ENCODE data around the gene TNNT2. TPM values are rescaled to one million over a fixed set of nuclear protein-coding genes. Genes with fewer than 3 reads are reported as not detected.

Gene TNNT2
- total and polyA plus RNA-seq, 2 of the 13 experiments (the other 11 are each of a cell fraction or from before 2014, with no cell fraction given) = 0.20 to 0.63 TPM

GRCh38 chr1:201422026-201422425 is 44.5 kb upstream of the TNNT2 start:
- H3K4me1 ChIP-seq (ENCODE audit: insufficient read depth, low read length) = 0 out of 2 replicates have a peak, but pooled peaks cover 4% of the 10 kb centered on the region
- no peak overlapping the region for H3K4me2 ChIP-seq (ENCODE audit: low read depth, low read length)
- no peaks in the 10 kb centered on the region for H3K36me3 ChIP-seq (replicated peaks in 1 of 2; ENCODE audit: control insufficient read depth in 1 of 2, insufficient read depth in 2 of 2, low read length in 2 of 2)
- no TSS peak for BruUV-seq (replicated peaks)
- ChIA-PET CTCF (ENCODE audit: low intra/inter-chr PET ratio, low total read pairs) (no interaction called here), POLR2A (no interaction called here)
- H2AFZ ChIP-seq (ENCODE audit: low read length) = no peak overlapping the region
- H3K4me3 ChIP-seq (replicated peaks in 1 of 3; ENCODE audit: insufficient read depth in 1 of 3, low read depth in 2 of 3, low read length in 3 of 3) = no peak overlapping the region
- in situ Hi-C loops (cut with HindIII; ENCODE audit: extremely low pct_ligation_motif_present, low pct_unique_long_range_greater_than_20kb) (no loop called here), intact Hi-C loops (cut with micrococcal nuclease; ENCODE audit: unreplicated experiment) (no loop called here)
- TF ChIP-seq RXRA (CRISPR knock-in tag; IDR thresholded peaks at IDR 0.05) = no peak
- no peak for TF ChIP-seq ZNF775 (CRISPR knock-in tag; IDR thresholded peaks at IDR 0.05; ENCODE audit: borderline replicate concordance)
- no peak for TF ChIP-seq ZNF737 (CRISPR knock-in tag; IDR thresholded peaks at IDR 0.05; ENCODE audit: borderline replicate concordance)
- no peak for TF ChIP-seq ZFP37 (CRISPR knock-in tag; IDR thresholded peaks at IDR 0.05; ENCODE audit: borderline replicate concordance)
- no peak for TF ChIP-seq NR3C1 (CRISPR knock-in tag; IDR thresholded peaks at IDR 0.05)
- TF ChIP-seq, protein P1, sequence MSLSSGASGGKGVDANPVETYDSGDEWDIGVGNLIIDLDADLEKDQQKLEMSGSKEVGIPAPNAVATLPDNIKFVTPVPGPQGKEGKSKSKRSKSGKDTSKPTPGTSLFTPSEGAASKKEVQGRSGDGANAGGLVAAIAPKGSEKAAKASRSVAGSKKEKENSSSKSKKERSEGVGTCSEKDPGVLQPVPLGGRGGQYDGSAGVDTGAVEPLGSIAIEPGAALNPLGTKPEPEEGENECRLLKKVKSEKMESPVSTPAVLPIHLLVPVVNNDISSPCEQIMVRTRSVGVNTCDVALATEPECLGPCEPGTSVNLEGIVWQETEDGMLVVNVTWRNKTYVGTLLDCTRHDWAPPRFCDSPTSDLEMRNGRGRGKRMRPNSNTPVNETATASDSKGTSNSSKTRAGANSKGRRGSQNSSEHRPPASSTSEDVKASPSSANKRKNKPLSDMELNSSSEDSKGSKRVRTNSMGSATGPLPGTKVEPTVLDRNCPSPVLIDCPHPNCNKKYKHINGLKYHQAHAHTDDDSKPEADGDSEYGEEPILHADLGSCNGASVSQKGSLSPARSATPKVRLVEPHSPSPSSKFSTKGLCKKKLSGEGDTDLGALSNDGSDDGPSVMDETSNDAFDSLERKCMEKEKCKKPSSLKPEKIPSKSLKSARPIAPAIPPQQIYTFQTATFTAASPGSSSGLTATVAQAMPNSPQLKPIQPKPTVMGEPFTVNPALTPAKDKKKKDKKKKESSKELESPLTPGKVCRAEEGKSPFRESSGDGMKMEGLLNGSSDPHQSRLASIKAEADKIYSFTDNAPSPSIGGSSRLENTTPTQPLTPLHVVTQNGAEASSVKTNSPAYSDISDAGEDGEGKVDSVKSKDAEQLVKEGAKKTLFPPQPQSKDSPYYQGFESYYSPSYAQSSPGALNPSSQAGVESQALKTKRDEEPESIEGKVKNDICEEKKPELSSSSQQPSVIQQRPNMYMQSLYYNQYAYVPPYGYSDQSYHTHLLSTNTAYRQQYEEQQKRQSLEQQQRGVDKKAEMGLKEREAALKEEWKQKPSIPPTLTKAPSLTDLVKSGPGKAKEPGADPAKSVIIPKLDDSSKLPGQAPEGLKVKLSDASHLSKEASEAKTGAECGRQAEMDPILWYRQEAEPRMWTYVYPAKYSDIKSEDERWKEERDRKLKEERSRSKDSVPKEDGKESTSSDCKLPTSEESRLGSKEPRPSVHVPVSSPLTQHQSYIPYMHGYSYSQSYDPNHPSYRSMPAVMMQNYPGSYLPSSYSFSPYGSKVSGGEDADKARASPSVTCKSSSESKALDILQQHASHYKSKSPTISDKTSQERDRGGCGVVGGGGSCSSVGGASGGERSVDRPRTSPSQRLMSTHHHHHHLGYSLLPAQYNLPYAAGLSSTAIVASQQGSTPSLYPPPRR (CRISPR knock-in tag; IDR thresholded peaks at IDR 0.05; ENCODE audit: borderline replicate concordance) = no peak
- no peak for TF ChIP-seq JDP2 (CRISPR knock-in tag; IDR thresholded peaks at IDR 0.05; ENCODE audit: borderline replicate concordance)
- no peak for TF ChIP-seq ZNF740 (CRISPR knock-in tag; IDR thresholded peaks at IDR 0.05)
- TF ChIP-seq HIC2 (CRISPR knock-in tag; IDR thresholded peaks at IDR 0.05; ENCODE audit: low read depth) = no peak
- TF ChIP-seq ZNF10 (CRISPR knock-in tag; IDR thresholded peaks at IDR 0.05; ENCODE audit: borderline replicate concordance, low read depth) = no peak
- TF ChIP-seq TOE1 (CRISPR knock-in tag; IDR thresholded peaks at IDR 0.05) = no peak
- TF ChIP-seq EHMT2 (IDR thresholded peaks at IDR 0.05; ENCODE audit: borderline replicate concordance, low read depth, low read length) = no peak
- TF ChIP-seq POLR2A (IDR thresholded peaks at IDR 0.05; ENCODE audit: insufficient read depth in 1 of 2, low read depth in 2 of 2, low read length in 2 of 2) = no peak
- ATAC-seq (no peak), FAIRE-seq (no peak), DNase-seq (ENCODE audit: low spot score) (no peak)
- H3K79me2 ChIP-seq (ENCODE audit: insufficient read depth, low read length) = no peaks in the 10 kb centered on the region
- WGBS (ENCODE audit: low lambda C conversion rate) = 0% methylated on average over 1 of the region's 3 CpGs
- no peaks in the 10 kb centered on the region for H3K9me3 ChIP-seq (ENCODE audit: low read length)
- H3K27me3 ChIP-seq (ENCODE audit: control insufficient read depth in 1 of 2, insufficient read depth in 2 of 2, low read length in 2 of 2) = peaks cover 9 to 31% of the 10 kb centered on the region in 2 experiments
- H3K27ac ChIP-seq (ENCODE audit: extremely low read length, insufficient read depth, low read length) = no peak overlapping the region
- H4K20me1 ChIP-seq (ENCODE audit: insufficient read depth, low read length) = no peaks in the 10 kb centered on the region
- H3K9ac ChIP-seq (ENCODE audit: insufficient read depth, low read depth, low read length) = no peak overlapping the region
